Peyer's patch (tissue), 4 donors: ENCODE data around the gene OPCML. TPM values are rescaled to one million over a fixed set of nuclear protein-coding genes. Genes with fewer than 3 reads are reported as not detected.

ENCODE experiments used
- DNase-seq, 3 donors: peaks; one replicate each; pipeline ENCODE4 v3.0.0-alpha.2; 2017 to 2019
- H3K27ac ChIP-seq, 4 donors: fragments of 200-600 bp; sonication (generic); one replicate each; pipeline ENCODE4 v1.5.1; 2016 to 2019
- H3K27me3 ChIP-seq, 2 donors: fragments of 200-600 bp; sonication (generic); one replicate each; pipeline ENCODE4 v1.5.1; 2019
- H3K36me3 ChIP-seq, 3 donors: fragments of 200-600 bp; sonication (generic); one replicate each; pipeline ENCODE4 v1.5.1; 2016 to 2019
- H3K4me1 ChIP-seq, 4 donors: fragments of 200-600 bp; sonication (generic); one replicate each; pipeline ENCODE4 v1.5.1; 2016 to 2019
- H3K4me3 ChIP-seq, 4 donors: fragments of 200-600 bp; sonication (generic); 1 replicate in 3 of 4; 2 replicates in 1 of 4; pipeline ENCODE4 v1.5.1; 2016 to 2019; ENCODE audit warnings: mild to moderate bottlenecking in 1 of 4
- H3K9me3 ChIP-seq, 4 donors: fragments of 200-600 bp; sonication (generic); one replicate each; pipeline ENCODE4 v1.5.1; 2016 to 2019; ENCODE audit warnings: mild to moderate bottlenecking in 1 of 4
- CTCF ChIP-seq, 6 experiments: fragments of 450-650 bp in 4 of 6; fragments of 200-600 bp in 2 of 6; sonication (generic) in 1 of 6; IDR thresholded peaks; one replicate each; pipeline ENCODE4 v1.5.1; 2017 to 2019; ENCODE audit warnings: antibody characterized with exemption in 6 of 6, mild to moderate bottlenecking in 3 of 6, moderate library complexity in 1 of 6
- POLR2A ChIP-seq, 2 donors: fragments of 450-650 bp; IDR thresholded peaks; one replicate each; pipeline ENCODE4 v1.5.1; 2017; ENCODE audit warnings: antibody characterized with exemption in 2 of 2, mild to moderate bottlenecking in 2 of 2, moderate library complexity in 2 of 2
- total RNA-seq, 4 donors: library from RNA; depleted of rRNA; stranded (reverse); fragments of >200 nt; gene quantifications; one replicate each; pipeline ENCODE4 v1.1.0, GENCODE V29; 2016

Gene OPCML
- total RNA-seq, 4 donors from 2014 or later, result not detected

GRCh38 chr11:133204158-133204557, 328.1 kb downstream of the OPCML start:
- no peaks in the 10 kb centered on the region for H3K27me3 ChIP-seq
- no peak overlapping the region for H3K4me3 ChIP-seq
- H3K36me3 ChIP-seq, result no peaks in the 10 kb centered on the region
- no peak for DNase-seq
- H3K27ac ChIP-seq, result no peak overlapping the region
- TF ChIP-seq POLR2A (IDR thresholded peaks at IDR 0.05) (no peak), CTCF (IDR thresholded peaks at IDR 0.05) (no peak)
- H3K4me1 ChIP-seq, result no peaks in the 10 kb centered on the region
- no peaks in the 10 kb centered on the region for H3K9me3 ChIP-seq

- H3K9me3 ChIP-seq, result no peaks in the 10 kb centered on the region
- TF ChIP-seq POLR2A (IDR thresholded peaks at IDR 0.05) (no peak), CTCF (IDR thresholded peaks at IDR 0.05) (no peak)
- H3K36me3 ChIP-seq, result no peaks in the 10 kb centered on the region
- no peaks in the 10 kb centered on the region for H3K4me1 ChIP-seq
- DNase-seq, result no peak
- H3K27me3 ChIP-seq, result no peaks in the 10 kb centered on the region
- no peak overlapping the region for H3K27ac ChIP-seq
- no peak overlapping the region for H3K4me3 ChIP-seq
Measured at GRCh38 chr11:133202816-133203215, 329.5 kb downstream of the OPCML start.

- no peaks in the 10 kb centered on the region for H3K27me3 ChIP-seq
- no peak for DNase-seq
- TF ChIP-seq POLR2A (IDR thresholded peaks at IDR 0.05), result no peak
- no peak for TF ChIP-seq CTCF (IDR thresholded peaks at IDR 0.05)
Measured at GRCh38 chr11:133198438-133198837, 333.9 kb downstream of the OPCML start.

GRCh38 chr11:133197425-133197824, 334.9 kb downstream of the OPCML start:
- TF ChIP-seq POLR2A (IDR thresholded peaks at IDR 0.05) (no peak), CTCF (IDR thresholded peaks at IDR 0.05) (no peak)
- H3K27ac ChIP-seq, result no peak overlapping the region
- H3K4me1 ChIP-seq, result no peaks in the 10 kb centered on the region
- H3K36me3 ChIP-seq, result no peaks in the 10 kb centered on the region
- H3K4me3 ChIP-seq, result no peak overlapping the region
- H3K9me3 ChIP-seq, result no peaks in the 10 kb centered on the region
- no peak for DNase-seq
- H3K27me3 ChIP-seq, result no peaks in the 10 kb centered on the region

More at GRCh38 chr11:133198438-133198837, 333.9 kb downstream of the OPCML start:
- Histone ChIP-seq H3K9me3 (no peaks in the 10 kb centered on the region), H3K4me3 (no peak overlapping the region), H3K36me3 (no peaks in the 10 kb centered on the region), H3K4me1 (no peaks in the 10 kb centered on the region), H3K27ac (no peak overlapping the region)

- H3K9me3 ChIP-seq, result no peaks in the 10 kb centered on the region
- H3K4me3 ChIP-seq, result no peak overlapping the region
- no peaks in the 10 kb centered on the region for H3K27me3 ChIP-seq
- DNase-seq, result no peak
- no peak overlapping the region for H3K27ac ChIP-seq
- no peaks in the 10 kb centered on the region for H3K36me3 ChIP-seq
- no peaks in the 10 kb centered on the region for H3K4me1 ChIP-seq
- no peak for TF ChIP-seq CTCF (IDR thresholded peaks at IDR 0.05)
- TF ChIP-seq POLR2A (IDR thresholded peaks at IDR 0.05), result no peak
Measured at GRCh38 chr11:133191931-133192330, 340.4 kb downstream of the OPCML start.

GRCh38 chr11:133181667-133182066, 350.6 kb downstream of the OPCML start:
- DNase-seq, result no peak
- no peaks in the 10 kb centered on the region for H3K27me3 ChIP-seq
- H3K27ac ChIP-seq, result no peak overlapping the region
- no peaks in the 10 kb centered on the region for H3K9me3 ChIP-seq
- H3K36me3 ChIP-seq, result no peaks in the 10 kb centered on the region
- H3K4me3 ChIP-seq, result no peak overlapping the region
- no peaks in the 10 kb centered on the region for H3K4me1 ChIP-seq
- no peak for TF ChIP-seq CTCF (IDR thresholded peaks at IDR 0.05)
- no peak for TF ChIP-seq POLR2A (IDR thresholded peaks at IDR 0.05)
